SKM-1 treated with dmso at 0.1 percent for 144 hours (cell line): ENCODE results near the gene BBOX1.

Experiments
- DNase-seq: peaks from one replicate; lab custom pipeline; 2025; ENCODE audit not compliant: unreplicated experiment; lab: John Stamatoyannopoulos, UW

Gene BBOX1

DNA sequence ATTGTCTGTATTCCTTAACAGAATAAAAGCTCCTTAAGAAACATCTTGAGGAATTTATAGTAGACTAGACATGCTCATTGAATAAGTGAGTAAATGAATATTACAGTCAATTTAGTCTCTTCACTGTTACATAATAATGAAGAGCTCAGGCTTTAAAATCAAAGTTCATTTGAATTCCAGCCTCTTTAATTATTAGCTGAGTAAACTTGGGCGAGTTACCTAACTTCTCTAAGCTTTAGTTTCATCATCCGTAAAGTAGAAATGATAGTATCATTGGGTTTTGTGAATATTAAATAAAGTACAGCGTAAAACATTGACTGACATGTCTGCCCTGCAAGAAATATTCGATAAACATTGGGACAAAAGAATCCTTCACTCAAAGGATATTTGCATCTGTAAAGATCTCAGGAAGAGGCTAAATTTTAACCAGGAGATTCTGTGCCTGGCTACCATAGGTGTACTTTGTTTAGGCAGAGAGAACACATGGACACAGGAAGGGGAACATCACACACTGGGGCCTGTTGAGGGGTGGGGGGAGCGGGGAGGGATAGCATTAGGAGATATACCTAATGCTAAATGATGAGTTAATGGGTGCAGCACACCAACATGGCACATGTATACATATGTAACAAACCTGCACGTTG is 15.2 kb upstream of the BBOX1 start:
- no peak for DNase-seq

DNA sequence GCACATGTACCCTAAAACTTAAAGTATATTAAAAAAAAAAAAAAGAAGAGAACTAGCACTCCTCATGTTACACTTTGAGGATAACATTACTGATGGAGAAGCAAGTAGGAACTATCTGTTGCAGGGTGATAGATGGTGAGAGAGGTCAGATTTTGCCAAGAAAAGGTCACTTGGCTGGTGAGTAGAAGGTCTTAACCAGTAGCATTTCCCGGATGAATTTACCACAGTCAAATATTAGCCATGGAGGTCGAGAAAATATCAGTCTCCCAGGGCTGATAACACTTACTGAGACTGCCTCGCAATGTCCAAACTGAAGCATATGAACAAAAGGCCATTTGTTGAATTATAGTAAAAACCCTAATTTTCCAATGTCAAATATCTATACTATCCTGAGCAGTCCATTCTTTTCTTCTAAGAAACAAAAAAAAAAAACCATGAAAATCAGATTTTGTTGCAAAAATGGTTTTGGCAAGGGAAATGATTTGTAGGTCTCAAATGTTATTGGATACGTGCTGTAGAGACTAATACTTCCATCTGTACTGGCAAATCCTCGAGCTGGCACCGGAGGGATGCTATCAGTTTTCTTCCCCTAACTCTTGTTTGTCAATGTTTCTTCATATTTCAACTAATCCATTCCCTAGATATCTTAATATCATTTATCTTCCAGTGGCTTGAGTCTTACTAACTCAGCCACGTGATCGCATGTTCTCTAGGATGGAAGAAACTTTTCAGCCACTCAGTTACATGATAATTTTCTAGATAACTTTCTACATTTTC is 14.5 kb upstream of the BBOX1 start:
- no peak for DNase-seq

- no peak for DNase-seq
These were observed 12.1 kb upstream of the BBOX1 start for GRCh38 chr11:27028561-27028965.

GRCh38 chr11:27029966-27030365 is 10.6 kb upstream of the BBOX1 start:
- no peak for DNase-seq

GRCh38 chr11:27031754-27032153 is 8.9 kb upstream of the BBOX1 start:
- DNase-seq, result no peak

- DNase-seq, result no peak
These were observed 742 bp upstream of the BBOX1 start for GRCh38 chr11:27039873-27040272.

GRCh38 chr11:27041141-27041899 is 705 bp downstream of the BBOX1 start:
- DNase-seq, result peak; percentile 52

GRCh38 chr11:27046956-27047355 is 6.3 kb downstream of the BBOX1 start:
- DNase-seq, result no peak

- no peak for DNase-seq
These were observed 12.1 kb downstream of the BBOX1 start for GRCh38 chr11:27052668-27053067.

GRCh38 chr11:27055065-27055682 is 14.6 kb downstream of the BBOX1 start:
- DNase-seq, result no peak

DNA sequence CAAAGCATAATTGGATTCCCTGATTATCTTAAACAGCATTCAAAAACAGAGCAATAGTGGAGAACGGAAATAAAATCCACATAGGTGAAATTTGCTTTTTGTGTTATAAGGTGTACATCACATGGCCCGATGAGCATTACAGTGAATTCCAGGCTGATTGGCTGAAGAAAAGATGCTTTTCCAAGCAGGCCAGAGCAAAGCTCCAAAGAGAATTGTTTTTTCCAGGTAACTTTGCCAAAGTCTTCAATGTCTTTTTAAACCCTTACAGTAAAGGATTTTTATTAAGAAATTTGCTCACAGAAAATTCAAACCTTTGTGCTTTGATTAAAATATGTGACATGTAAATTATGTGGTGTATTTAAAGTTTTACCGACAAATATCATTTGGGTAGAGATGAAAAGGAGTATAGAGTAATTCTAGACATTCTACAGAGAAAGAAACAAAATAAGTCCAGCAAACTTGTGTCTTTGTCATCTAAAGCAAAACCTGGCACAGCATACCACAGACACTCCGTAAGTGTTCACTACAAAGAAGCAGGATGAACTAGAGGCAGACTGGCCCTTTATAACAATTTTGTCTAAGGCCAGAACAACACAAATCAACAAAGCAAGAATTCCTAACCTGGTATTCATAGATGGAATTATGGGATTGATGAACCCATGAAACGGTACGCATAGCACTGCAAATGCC is 16.6 kb downstream of the BBOX1 start:
- DNase-seq, result no peak

- DNase-seq, result no peak
These were observed 17.8 kb downstream of the BBOX1 start for GRCh38 chr11:27058456-27058855.

DNA sequence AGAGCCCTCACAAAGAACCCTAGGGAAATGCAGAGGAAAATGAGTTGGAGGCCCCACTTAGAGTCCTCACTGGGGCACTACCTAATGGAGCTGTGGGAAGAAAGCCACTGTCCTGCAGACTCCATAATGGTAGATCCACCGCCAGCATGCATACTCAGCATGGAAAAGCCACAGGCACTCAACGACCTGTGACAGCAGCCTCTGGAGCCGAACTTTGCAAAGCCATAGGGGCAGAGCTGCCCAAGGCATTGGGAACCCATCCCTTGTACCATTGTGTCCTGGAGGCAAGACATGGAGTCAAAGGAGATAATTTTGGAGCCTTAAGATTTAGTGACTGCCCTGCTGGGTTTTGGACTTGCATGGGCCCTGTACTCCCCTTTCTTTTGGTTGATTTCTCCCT is 18.8 kb downstream of the BBOX1 start:
- no peak for DNase-seq

DNA sequence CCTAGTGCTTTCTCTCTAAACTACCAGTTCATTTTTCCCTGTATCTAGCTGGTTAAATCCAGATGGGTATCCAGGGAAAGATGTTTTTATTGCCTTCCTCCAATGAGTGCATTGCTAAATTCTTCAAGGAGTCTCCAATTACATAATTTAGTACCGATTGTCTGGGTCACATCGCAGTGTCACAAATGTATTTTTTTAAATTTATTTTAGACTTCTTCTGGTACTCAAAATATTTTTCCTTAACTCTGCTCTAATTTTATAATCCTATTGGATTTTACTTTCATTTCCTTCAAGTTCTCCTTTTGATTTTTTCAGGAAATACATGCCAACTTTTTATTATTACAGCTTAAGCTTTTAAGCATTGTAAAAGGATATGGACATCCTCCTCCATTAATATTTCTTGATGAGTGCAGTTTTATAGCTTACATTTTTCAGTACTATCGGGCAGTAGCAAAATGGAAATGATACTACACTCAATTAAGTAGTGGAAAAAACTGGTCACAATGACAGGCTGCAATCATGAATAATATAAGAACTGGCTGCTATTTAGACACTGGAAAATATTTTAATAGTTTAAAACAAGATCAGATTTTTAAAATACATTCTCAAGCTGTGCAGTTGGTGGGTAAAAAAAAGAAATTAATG is 20.3 kb downstream of the BBOX1 start:
- no peak for DNase-seq

- no peak for DNase-seq
These were observed 20.8 kb downstream of the BBOX1 start for GRCh38 chr11:27061461-27061821.

DNA sequence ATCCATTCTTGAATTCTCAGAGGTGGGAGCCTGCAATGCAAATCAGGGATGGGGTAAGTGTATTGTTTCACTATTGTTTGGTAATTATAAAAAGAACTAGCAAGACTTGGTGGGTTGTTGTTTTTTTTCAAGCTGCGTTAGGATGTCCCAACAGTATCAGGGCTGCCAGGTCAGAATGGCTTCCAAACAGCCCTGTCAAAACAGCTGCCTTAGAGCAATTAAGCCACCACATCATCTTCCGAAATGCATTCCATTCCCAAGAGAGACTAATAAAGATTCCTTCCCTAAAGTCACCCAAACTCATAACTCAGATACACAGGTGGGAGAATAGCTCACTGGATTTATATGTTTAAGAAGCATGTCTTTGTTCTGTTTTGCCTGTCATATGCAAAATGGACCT is 23.5 kb downstream of the BBOX1 start:
- DNase-seq, result no peak

DNA sequence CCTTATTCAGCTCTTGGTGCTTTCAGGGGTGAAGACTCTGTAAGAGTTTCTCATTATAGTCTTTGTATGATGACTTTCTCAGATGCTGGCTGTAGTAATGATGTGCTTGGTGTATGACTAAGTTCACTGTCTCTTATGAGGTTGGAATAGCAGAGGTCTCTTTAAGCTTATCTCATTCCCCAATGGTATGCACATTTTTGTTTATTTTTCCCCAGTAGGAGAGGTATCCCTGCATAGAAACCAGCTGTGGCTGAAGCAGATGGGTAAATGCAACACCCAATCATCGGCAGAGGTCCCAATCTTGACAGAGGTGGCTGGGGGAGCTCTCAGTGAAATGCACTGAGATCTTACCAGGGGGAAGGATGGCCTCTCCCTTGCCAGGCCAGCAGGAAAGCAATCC is 34.6 kb downstream of the BBOX1 start:
- no peak for DNase-seq

- DNase-seq, result no peak
These were observed 35.0 kb downstream of the BBOX1 start for GRCh38 chr11:27075655-27076054.

GRCh38 chr11:27076121-27076589 is 35.5 kb downstream of the BBOX1 start:
- DNase-seq, result no peak

GRCh38 chr11:27081056-27081455 is 40.4 kb downstream of the BBOX1 start:
- no peak for DNase-seq
